Neural progenitor cell (in vitro differentiated cells): ENCODE results near the gene SRP72.

ENCODE experiments used
- EZH2 ChIP-seq: fragments of 200-600 bp; sonication (generic); IDR thresholded peaks from 2 replicates; pipeline ENCODE4 v1.6.1; 2017; ENCODE audit warnings: antibody characterized with exemption, mild to moderate bottlenecking, moderate library complexity
- EZH2phosphoT487 ChIP-seq: fragments of 200-600 bp; sonication (generic); IDR thresholded peaks from 2 replicates; pipeline ENCODE4 v1.6.1; 2017; ENCODE audit warnings: antibody characterized with exemption
- TF ChIP-seq, protein P1 (sequence below): fragments of 200-600 bp; sonication (generic); IDR thresholded peaks from 2 replicates; pipeline ENCODE4 v1.5.1; 2017; ENCODE audit warnings: antibody characterized with exemption, mild to moderate bottlenecking

DNA sequence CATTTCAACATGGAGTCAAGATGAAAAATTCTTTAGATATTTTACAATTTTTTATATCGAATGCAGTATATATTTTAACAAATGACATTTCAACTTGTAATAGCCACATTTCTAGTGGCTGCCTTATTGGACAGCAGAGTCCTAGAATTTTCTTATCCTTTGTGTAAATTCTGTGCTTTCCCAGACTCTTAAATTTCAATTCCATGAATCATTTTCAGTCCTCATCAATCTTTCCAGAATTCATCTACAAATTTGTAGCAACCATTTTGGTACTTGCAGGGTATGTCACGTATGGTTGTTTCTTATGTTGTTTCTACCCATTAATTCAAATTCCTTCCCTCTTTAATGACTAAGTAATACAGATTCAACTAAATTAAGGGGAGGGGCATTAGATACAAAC lies 28.7 kb upstream of the SRP72 start:
- TF ChIP-seq, protein P1, sequence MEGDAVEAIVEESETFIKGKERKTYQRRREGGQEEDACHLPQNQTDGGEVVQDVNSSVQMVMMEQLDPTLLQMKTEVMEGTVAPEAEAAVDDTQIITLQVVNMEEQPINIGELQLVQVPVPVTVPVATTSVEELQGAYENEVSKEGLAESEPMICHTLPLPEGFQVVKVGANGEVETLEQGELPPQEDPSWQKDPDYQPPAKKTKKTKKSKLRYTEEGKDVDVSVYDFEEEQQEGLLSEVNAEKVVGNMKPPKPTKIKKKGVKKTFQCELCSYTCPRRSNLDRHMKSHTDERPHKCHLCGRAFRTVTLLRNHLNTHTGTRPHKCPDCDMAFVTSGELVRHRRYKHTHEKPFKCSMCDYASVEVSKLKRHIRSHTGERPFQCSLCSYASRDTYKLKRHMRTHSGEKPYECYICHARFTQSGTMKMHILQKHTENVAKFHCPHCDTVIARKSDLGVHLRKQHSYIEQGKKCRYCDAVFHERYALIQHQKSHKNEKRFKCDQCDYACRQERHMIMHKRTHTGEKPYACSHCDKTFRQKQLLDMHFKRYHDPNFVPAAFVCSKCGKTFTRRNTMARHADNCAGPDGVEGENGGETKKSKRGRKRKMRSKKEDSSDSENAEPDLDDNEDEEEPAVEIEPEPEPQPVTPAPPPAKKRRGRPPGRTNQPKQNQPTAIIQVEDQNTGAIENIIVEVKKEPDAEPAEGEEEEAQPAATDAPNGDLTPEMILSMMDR = no peak
- TF ChIP-seq EZH2 (no peak), EZH2phosphoT487 (no peak)
